HepG2 (cell line): ENCODE results near the gene TMEM158. TPM values are rescaled to one million over a fixed set of nuclear protein-coding genes. Genes with fewer than 3 reads are reported as not detected.

ENCODE experiments used
- ADNP ChIP-seq: sonication (generic); formaldehyde crosslinking; IDR thresholded peaks from 2 replicates; pipeline ENCODE4 v1.4.0; 2020; ENCODE audit warnings: missing genetic modification reagents
- GTF3A ChIP-seq: sonication (generic); formaldehyde crosslinking; conservative IDR thresholded peaks from 2 replicates; pipeline ENCODE4 v1.4.0; 2020; ENCODE audit warnings: mild to moderate bottlenecking, missing genetic modification reagents
- HHEX ChIP-seq: IDR thresholded peaks from 2 replicates; pipeline ENCODE4 v1.6.1; 2016; ENCODE audit warnings: control low read depth
- HOXD1 ChIP-seq: sonication (generic); formaldehyde crosslinking; IDR thresholded peaks from 2 replicates; pipeline ENCODE4 v1.5.0; 2020; ENCODE audit warnings: missing genetic modification reagents
- NCOA1 ChIP-seq: sonication (generic); formaldehyde crosslinking; IDR thresholded peaks from 2 replicates; pipeline ENCODE4 v1.9.0; 2021; ENCODE audit warnings: missing genetic modification reagents
- PHF5A ChIP-seq: IDR thresholded peaks from one replicate; pipeline ENCODE4 v1.6.1; 2018; ENCODE audit warnings: low read depth, missing genetic modification reagents; ENCODE audit not compliant: unreplicated experiment
- U2AF2 ChIP-seq: fragments of 200-400 bp; formaldehyde crosslinking; IDR thresholded peaks from 2 replicates; pipeline ENCODE4 v1.6.1; 2017; ENCODE audit warnings: low read depth, mild to moderate bottlenecking, low read length
- ZFP82 ChIP-seq: sonication (generic); formaldehyde crosslinking; IDR thresholded peaks from 2 replicates; pipeline ENCODE4 v1.5.1; 2020; ENCODE audit warnings: mild to moderate bottlenecking, missing genetic modification reagents, borderline replicate concordance
- ZNF101 ChIP-seq: sonication (generic); formaldehyde crosslinking; IDR thresholded peaks from 2 replicates; pipeline ENCODE4 v1.4.0; 2020; ENCODE audit warnings: mild to moderate bottlenecking, low read depth, missing genetic modification reagents, borderline replicate concordance
- ZNF577 ChIP-seq: sonication (generic); formaldehyde crosslinking; IDR thresholded peaks from 2 replicates; pipeline ENCODE4 v1.4.0; 2020; ENCODE audit warnings: mild to moderate bottlenecking, low read depth, missing genetic modification reagents, borderline replicate concordance
- ZSCAN25 ChIP-seq: sonication (generic); formaldehyde crosslinking; IDR thresholded peaks from 2 replicates; pipeline ENCODE4 v1.8.0; 2022; ENCODE audit warnings: mild to moderate bottlenecking, missing genetic modification reagents
- polyA plus RNA-seq, 8 experiments: library from polyadenylated mRNA; depleted of rRNA in 3 of 8; stranded (reverse) in 7 of 8; unstranded in 1 of 8; fragments of >200 nt; fragmentation: Illumina TruSeq in 4 of 8; extraction: Trizol in 4 of 8; gene quantifications; 2 replicates each; pipeline versions ENCODE4 v1.2.1 to v1.2.3, GENCODE V29; 2011 to 2016; ENCODE audit warnings: low read depth in 4 of 8, missing spikeins in 1 of 8, mixed read lengths in 1 of 8; ENCODE audit not compliant: insufficient read depth in 1 of 8
- total RNA-seq, 5 experiments: library from RNA; depleted of rRNA; stranded (reverse); fragments of >200 nt; fragmentation: Illumina TruSeq; extraction: Trizol; gene quantifications; 2 replicates each; pipeline ENCODE4 v1.2.3, GENCODE V29; 2016; ENCODE audit warnings: low read depth in 1 of 5
- TF ChIP-seq, protein P1 (sequence below): sonication (generic); formaldehyde crosslinking; conservative IDR thresholded peaks from 2 replicates; pipeline ENCODE4 v1.4.0; 2020; ENCODE audit warnings: missing genetic modification reagents
- TF ChIP-seq, protein P2 (sequence below): sonication (generic); formaldehyde crosslinking; conservative IDR thresholded peaks from 2 replicates; pipeline ENCODE4 v1.4.0; 2020; ENCODE audit warnings: missing genetic modification reagents
- TF ChIP-seq, protein P3 (sequence below): sonication (generic); formaldehyde crosslinking; IDR thresholded peaks from 2 replicates; pipeline ENCODE4 v1.8.0; 2022; ENCODE audit warnings: low read depth, missing genetic modification reagents
- TF ChIP-seq, protein P4 (sequence below): sonication (generic); formaldehyde crosslinking; IDR thresholded peaks from 2 replicates; pipeline ENCODE4 v1.4.0; 2020; ENCODE audit warnings: missing genetic modification reagents, low read depth, mild to moderate bottlenecking, borderline replicate concordance
- TF ChIP-seq, protein P5 (sequence below): IDR thresholded peaks from 2 replicates; pipeline ENCODE4 v1.4.0; 2020; ENCODE audit warnings: mild to moderate bottlenecking, missing genetic modification reagents
- TF ChIP-seq, protein P6 (sequence below): sonication (generic); formaldehyde crosslinking; IDR thresholded peaks from 2 replicates; pipeline ENCODE4 v1.4.0; 2020; ENCODE audit warnings: missing genetic modification reagents

The TMEM158 gene
- total and polyA plus RNA-seq, 2 of the 13 experiments (the other 11 are each of a cell fraction or from before 2014, with no cell fraction given), result 0.13 TPM; not detected in 1

DNA sequence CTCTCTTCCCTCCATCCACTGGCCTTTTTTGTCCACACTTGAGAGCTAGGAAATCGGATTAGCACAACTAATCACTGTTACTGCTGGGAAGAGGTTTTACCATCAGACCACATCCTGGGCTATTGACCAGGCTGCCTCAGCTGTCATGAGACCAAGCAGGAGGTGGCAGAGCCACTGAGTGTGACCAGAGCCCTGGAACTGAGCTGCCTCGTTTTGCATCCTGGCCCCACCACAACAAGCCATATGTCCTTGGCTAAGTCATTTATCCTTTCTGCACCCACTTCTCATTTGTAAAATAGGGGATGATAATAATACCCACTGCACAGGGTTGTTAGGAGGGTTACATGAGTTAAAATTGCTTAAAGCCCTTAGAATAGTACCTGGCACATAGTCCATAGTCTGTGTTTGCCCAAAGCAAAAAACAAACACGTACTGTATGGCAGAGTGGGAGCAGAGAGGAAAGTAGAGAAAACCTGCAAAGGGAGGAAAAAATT is 34.1 kb downstream of the TMEM158 start (continued):
- TF ChIP-seq, protein P1, sequence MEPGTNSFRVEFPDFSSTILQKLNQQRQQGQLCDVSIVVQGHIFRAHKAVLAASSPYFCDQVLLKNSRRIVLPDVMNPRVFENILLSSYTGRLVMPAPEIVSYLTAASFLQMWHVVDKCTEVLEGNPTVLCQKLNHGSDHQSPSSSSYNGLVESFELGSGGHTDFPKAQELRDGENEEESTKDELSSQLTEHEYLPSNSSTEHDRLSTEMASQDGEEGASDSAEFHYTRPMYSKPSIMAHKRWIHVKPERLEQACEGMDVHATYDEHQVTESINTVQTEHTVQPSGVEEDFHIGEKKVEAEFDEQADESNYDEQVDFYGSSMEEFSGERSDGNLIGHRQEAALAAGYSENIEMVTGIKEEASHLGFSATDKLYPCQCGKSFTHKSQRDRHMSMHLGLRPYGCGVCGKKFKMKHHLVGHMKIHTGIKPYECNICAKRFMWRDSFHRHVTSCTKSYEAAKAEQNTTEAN (CRISPR knock-in tag), result 0 out of 2 replicates have a peak, but pooled peaks have one; percentile 40
- TF ChIP-seq ZFP82 (CRISPR knock-in tag), result no peak
- no peak for TF ChIP-seq HHEX
- no peak for TF ChIP-seq PHF5A
- TF ChIP-seq, protein P2, sequence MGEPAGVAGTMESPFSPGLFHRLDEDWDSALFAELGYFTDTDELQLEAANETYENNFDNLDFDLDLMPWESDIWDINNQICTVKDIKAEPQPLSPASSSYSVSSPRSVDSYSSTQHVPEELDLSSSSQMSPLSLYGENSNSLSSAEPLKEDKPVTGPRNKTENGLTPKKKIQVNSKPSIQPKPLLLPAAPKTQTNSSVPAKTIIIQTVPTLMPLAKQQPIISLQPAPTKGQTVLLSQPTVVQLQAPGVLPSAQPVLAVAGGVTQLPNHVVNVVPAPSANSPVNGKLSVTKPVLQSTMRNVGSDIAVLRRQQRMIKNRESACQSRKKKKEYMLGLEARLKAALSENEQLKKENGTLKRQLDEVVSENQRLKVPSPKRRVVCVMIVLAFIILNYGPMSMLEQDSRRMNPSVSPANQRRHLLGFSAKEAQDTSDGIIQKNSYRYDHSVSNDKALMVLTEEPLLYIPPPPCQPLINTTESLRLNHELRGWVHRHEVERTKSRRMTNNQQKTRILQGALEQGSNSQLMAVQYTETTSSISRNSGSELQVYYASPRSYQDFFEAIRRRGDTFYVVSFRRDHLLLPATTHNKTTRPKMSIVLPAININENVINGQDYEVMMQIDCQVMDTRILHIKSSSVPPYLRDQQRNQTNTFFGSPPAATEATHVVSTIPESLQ (CRISPR knock-in tag), result no peak
- TF ChIP-seq, protein P3, sequence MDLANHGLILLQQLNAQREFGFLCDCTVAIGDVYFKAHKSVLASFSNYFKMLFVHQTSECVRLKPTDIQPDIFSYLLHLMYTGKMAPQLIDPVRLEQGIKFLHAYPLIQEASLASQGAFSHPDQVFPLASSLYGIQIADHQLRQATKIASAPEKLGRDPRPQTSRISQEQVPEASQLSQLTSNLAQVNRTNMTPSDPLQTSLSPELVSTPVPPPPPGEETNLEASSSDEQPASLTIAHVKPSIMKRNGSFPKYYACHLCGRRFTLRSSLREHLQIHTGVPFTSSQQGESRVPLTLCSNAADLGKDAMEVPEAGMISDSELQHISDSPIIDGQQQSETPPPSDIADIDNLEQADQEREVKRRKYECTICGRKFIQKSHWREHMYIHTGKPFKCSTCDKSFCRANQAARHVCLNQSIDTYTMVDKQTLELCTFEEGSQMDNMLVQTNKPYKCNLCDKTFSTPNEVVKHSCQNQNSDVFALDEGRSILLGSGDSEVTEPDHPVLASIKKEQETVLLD (CRISPR knock-in tag), result no peak
- no peak for TF ChIP-seq ZSCAN25 (CRISPR knock-in tag)
- TF ChIP-seq HOXD1 (CRISPR knock-in tag), result no peak
- TF ChIP-seq, protein P4, sequence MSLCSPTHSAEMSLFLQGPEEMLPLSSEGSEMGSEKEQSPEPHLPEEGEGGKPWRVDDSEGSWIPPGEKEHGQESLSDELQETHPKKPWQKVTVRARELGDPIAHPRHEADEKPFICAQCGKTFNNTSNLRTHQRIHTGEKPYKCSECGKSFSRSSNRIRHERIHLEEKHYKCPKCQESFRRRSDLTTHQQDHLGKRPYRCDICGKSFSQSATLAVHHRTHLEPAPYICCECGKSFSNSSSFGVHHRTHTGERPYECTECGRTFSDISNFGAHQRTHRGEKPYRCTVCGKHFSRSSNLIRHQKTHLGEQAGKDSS (CRISPR knock-in tag), result no peak
- TF ChIP-seq U2AF2, result no peak
- TF ChIP-seq GTF3A, result no peak
- TF ChIP-seq ZNF577, result no peak
- no peak for TF ChIP-seq ZNF101 (CRISPR knock-in tag)
- TF ChIP-seq, protein P5, sequence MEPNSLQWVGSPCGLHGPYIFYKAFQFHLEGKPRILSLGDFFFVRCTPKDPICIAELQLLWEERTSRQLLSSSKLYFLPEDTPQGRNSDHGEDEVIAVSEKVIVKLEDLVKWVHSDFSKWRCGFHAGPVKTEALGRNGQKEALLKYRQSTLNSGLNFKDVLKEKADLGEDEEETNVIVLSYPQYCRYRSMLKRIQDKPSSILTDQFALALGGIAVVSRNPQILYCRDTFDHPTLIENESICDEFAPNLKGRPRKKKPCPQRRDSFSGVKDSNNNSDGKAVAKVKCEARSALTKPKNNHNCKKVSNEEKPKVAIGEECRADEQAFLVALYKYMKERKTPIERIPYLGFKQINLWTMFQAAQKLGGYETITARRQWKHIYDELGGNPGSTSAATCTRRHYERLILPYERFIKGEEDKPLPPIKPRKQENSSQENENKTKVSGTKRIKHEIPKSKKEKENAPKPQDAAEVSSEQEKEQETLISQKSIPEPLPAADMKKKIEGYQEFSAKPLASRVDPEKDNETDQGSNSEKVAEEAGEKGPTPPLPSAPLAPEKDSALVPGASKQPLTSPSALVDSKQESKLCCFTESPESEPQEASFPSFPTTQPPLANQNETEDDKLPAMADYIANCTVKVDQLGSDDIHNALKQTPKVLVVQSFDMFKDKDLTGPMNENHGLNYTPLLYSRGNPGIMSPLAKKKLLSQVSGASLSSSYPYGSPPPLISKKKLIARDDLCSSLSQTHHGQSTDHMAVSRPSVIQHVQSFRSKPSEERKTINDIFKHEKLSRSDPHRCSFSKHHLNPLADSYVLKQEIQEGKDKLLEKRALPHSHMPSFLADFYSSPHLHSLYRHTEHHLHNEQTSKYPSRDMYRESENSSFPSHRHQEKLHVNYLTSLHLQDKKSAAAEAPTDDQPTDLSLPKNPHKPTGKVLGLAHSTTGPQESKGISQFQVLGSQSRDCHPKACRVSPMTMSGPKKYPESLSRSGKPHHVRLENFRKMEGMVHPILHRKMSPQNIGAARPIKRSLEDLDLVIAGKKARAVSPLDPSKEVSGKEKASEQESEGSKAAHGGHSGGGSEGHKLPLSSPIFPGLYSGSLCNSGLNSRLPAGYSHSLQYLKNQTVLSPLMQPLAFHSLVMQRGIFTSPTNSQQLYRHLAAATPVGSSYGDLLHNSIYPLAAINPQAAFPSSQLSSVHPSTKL, result no peak
- no peak for TF ChIP-seq NCOA1
- no peak; the same call in 1 of the 2 replicates for TF ChIP-seq ADNP (CRISPR knock-in tag)
- TF ChIP-seq, protein P6, sequence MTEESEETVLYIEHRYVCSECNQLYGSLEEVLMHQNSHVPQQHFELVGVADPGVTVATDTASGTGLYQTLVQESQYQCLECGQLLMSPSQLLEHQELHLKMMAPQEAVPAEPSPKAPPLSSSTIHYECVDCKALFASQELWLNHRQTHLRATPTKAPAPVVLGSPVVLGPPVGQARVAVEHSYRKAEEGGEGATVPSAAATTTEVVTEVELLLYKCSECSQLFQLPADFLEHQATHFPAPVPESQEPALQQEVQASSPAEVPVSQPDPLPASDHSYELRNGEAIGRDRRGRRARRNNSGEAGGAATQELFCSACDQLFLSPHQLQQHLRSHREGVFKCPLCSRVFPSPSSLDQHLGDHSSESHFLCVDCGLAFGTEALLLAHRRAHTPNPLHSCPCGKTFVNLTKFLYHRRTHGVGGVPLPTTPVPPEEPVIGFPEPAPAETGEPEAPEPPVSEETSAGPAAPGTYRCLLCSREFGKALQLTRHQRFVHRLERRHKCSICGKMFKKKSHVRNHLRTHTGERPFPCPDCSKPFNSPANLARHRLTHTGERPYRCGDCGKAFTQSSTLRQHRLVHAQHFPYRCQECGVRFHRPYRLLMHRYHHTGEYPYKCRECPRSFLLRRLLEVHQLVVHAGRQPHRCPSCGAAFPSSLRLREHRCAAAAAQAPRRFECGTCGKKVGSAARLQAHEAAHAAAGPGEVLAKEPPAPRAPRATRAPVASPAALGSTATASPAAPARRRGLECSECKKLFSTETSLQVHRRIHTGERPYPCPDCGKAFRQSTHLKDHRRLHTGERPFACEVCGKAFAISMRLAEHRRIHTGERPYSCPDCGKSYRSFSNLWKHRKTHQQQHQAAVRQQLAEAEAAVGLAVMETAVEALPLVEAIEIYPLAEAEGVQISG, result peak; percentile 33; the same call in 1 of the 2 replicates
